H1 (cell line): ENCODE results near the gene CPO. TPM values are rescaled to one million over a fixed set of nuclear protein-coding genes. Genes with fewer than 3 reads are reported as not detected.

Experiments used
- SAP30 ChIP-seq: fragments of 300-600 bp; sonication (generic); IDR thresholded peaks from 2 replicates; pipeline ENCODE4 v1.7.1; 2012; ENCODE audit warnings: low read length, moderate library complexity, mild to moderate bottlenecking, inconsistent platforms; ENCODE audit not compliant: insufficient read depth, insufficient replicate concordance
- polyA plus RNA-seq, 7 experiments: library from polyadenylated mRNA; depleted of rRNA in 3 of 7; stranded (reverse) in 5 of 7; unstranded in 2 of 7; fragments of >200 nt in 5 of 7; fragments of 200-250 nt in 2 of 7; gene quantifications; 1 replicate in 5 of 7; 2 replicates in 1 of 7; 4 replicates in 1 of 7; pipeline versions ENCODE4 v1.2.1 to v1.2.3, GENCODE V29; 2011 to 2013; ENCODE audit warnings: missing spikeins in 2 of 7, mixed read lengths in 2 of 7
- total RNA-seq: library from RNA; stranded (reverse); fragmentation: NEBNext Ultra II Directional; extraction: Animal tissue kit (Norgen Biotek cat#: 25700); gene quantifications from 2 replicates; pipeline ENCODE4 v1.2.1, GENCODE V29; 2021

Gene CPO
- total and polyA plus RNA-seq, 2 of the 8 experiments (the other 6 are each of a cell fraction or from before 2014, with no cell fraction given): 1.3 TPM

DNA sequence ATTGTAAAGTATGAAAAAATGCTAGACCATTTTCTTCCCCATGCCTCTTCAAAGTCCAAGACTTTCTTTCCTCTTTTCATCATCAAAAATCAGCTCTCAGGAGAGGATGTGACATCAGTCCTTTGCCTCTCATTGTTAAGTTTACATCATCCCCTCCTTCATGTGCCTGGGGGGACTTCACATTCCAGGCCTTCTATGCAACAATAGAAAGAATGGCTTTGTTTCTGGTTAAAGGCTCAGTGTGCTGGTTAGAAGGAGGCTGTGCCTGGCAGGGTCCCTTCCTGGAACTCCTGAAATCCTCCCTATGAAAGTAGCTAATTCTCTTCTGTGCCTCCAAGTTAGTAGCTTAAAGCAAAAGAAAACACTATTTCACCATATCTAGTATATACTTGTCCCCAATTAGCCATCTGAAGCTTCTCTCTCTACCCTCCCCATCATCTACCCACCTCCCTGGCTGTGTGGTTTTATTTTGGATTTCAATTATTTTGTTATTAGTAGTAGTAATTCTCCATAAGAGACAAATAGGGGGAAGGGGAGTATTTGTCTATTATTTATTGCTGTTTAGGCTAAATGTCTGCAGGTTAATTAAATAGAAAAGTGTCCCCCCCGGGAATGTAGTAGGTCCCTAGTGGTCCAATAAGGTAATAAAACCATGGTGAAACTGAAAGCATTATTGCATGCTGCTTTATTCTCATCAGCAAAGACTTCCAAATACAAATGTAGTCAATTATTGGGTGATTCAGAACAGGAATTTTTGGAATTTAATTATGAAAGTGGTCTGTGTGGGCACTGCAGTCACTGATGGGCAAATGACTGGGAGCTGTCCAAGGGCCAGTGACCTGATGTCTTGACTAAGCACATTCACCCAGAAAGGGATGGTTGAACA, 69.0 kb downstream of the CPO start (continued):
- TF ChIP-seq SAP30: no peak
